NB4 (cell line): ENCODE results near the gene SLC22A2.

Experiments used
- CTCF ChIP-seq: IDR thresholded peaks from one replicate; pipeline ENCODE4 v1.5.1; 2012; ENCODE audit warnings: low read depth, low read length
- POLR2A ChIP-seq: IDR thresholded peaks from 2 replicates; pipeline ENCODE4 v1.6.1; 2011; ENCODE audit warnings: mild to moderate bottlenecking; ENCODE audit not compliant: insufficient read length; ENCODE audit errors: extremely low read depth

- TF ChIP-seq CTCF (no peak), POLR2A (no peak)
Measured at GRCh38 chr6:160258346-160259142, at the start of gene SLC22A2.
